Right cardiac atrium (tissue), 5 donors: ENCODE measurements around the gene HIC1. TPM values are rescaled to one million over a fixed set of nuclear protein-coding genes. Genes with fewer than 3 reads are reported as not detected.

Source experiments
- ATAC-seq, 2 donors: fragments of 200-7000 bp; cut with Tn5 transposase; one replicate each; pipeline versions ENCODE4 v1.8.0 to v1.9.1; 2020; ENCODE audit warnings: moderate library complexity in 2 of 2, mild to moderate bottlenecking in 1 of 2
- DNase-seq, 3 donors: peaks; one replicate each; pipeline ENCODE4 v3.0.0-alpha.2; 2020
- H3K27ac ChIP-seq: one replicate; pipeline ENCODE4 v1.5.1; 2013; ENCODE audit warnings: mild to moderate bottlenecking, low read length, control low read depth, moderate library complexity
- H3K27me3 ChIP-seq: one replicate; pipeline ENCODE4 v1.6.1; 2013; ENCODE audit not compliant: control insufficient read depth, insufficient read depth
- H3K4me1 ChIP-seq: one replicate; pipeline ENCODE4 v1.6.1; 2013; ENCODE audit warnings: low read length; ENCODE audit not compliant: control insufficient read depth, insufficient read depth
- H3K4me3 ChIP-seq: one replicate; pipeline ENCODE4 v1.5.1; 2013; ENCODE audit warnings: low read length, control low read depth
- H3K9me3 ChIP-seq: one replicate; pipeline ENCODE4 v1.6.1; 2013; ENCODE audit warnings: low read length; ENCODE audit not compliant: control insufficient read depth
- WGBS: extraction: QIAGEN DNeasy Blood & Tissue Kit; methylation state at CpG from one replicate; pipeline ENCODE4 v1.1.7; 2013; 5-methylcytosine and 5-hydroxymethylcytosine counted together
- intact Hi-C, 4 donors: fragments of 100-400 bp; cut with DNase I; formaldehyde crosslinking; loops; one replicate each; pipeline versions ENCODE4 v1.11.0 to v1.14.0; 2022 to 2023
- polyA plus RNA-seq: library from polyadenylated mRNA; stranded (reverse); fragments of 200-250 nt; gene quantifications from one replicate; pipeline ENCODE4 v1.2.3, GENCODE V29; 2013
- total RNA-seq, 4 donors: library from RNA; stranded (reverse); fragmentation: NEBNext Ultra II Directional; extraction: Animal tissue kit (Norgen Biotek cat#: 25700); gene quantifications; one replicate each; pipeline ENCODE4 v1.2.1, GENCODE V29; 2021
- donor health status: healthy with polysubstance abuse.
- donor health status: DM: no; HTN: yes; CAD: no.
- donor health status: DM: no; HTN: no; CAD: no.
- donor health status: DM: no; HTN: yes; CAD: no; lungs with severe emphysema.
- donor health status: DM: yes; HTN: yes; CAD: no.

Gene HIC1
- total and polyA plus RNA-seq, 5 donors, result 10.3 to 33.0 (median 24.2) TPM

DNA sequence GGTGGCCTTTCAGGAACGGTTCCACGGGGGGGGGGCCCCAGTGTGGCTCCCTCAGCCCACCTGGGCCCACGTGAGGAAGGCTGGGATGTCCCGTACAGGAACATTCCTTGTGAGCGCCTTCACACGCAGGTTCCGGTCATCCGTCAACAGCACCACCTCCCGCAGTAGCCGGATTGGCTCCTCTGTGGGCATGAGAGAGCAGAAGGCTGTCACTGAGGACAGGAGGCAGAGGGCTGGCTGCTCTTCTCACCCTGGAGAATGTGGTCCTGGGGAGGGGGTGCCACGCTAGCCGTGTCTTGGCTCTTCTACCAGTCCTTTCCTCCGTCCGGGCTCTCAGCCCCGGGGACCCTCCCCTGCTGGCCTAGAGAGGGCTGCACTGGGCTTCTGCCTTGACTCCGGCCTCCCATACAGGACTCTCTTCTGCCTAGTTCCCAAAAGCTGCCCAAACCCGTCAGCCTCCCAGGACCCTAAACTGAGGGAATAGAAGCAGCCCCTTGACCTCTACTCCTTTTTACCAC is 6.6 kb downstream of the HIC1 start:
- 60% methylated on average over 17 of the region's 17 CpGs for WGBS
- peak in 1 of 3 donors; percentile 63 for DNase-seq
- ATAC-seq, result peak in 1 of 2 donors; percentile 0
- peaks cover 3% of the 10 kb centered on the region for H3K4me1 ChIP-seq
- H3K27ac ChIP-seq, result peak overlapping the region; percentile 90
- intact Hi-C loops, result loop anchor here in 2 of 4 donors (5.0 to 10.0 kb wide), 2 partner anchors 63 to 116 kb away; no protein-coding TSS in a partner anchor
- H3K9me3 ChIP-seq, result no peaks in the 10 kb centered on the region
- no peaks in the 10 kb centered on the region for H3K27me3 ChIP-seq
- H3K4me3 ChIP-seq, result no peak overlapping the region

DNA sequence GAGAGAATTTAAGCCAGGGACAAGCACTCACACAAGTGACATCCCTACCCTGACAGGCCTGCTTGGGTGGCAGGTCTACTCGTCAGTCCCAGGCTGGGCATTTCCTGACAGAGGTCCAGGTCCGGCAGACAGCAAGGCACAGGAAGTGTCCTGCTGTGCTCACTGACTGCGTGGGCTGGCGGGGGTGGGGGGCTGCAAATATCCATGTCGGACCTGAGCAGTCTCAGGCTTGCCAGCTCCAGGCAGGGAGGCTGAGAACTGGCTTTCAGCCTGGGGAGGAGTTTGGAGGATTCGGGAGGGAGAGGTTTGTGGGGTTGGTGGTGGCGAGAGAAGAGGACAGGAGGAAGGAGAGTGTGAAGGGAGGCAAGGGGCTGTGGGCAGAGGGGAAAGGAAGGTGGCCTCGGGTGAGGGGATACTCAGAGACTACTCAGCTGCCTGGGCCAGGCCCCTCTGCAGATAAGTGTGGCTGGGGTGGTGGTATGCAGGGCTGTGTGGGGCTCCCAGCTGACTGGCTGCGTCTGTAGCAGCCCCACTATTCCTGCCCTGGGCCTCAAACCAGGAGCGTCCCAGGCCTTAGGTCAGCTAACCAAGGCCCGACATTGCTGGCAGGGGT is 7.8 kb downstream of the HIC1 start:
- intact Hi-C loops, result loop anchor here in 2 of 4 donors (5.0 to 10.0 kb wide), 2 partner anchors 62 to 115 kb away; no protein-coding TSS in a partner anchor
- Histone ChIP-seq H3K9me3 (no peaks in the 10 kb centered on the region), H3K4me3 (no peak overlapping the region), H3K4me1 (peaks cover 8% of the 10 kb centered on the region), H3K27me3 (no peaks in the 10 kb centered on the region), H3K27ac (peak overlapping the region; percentile 67)
- WGBS, result 34% methylated on average over 11 of the region's 11 CpGs
- DNase-seq (peak; percentile 31 to 79 (median 75)), ATAC-seq (peak in 1 of 2 donors; percentile 2)

DNA sequence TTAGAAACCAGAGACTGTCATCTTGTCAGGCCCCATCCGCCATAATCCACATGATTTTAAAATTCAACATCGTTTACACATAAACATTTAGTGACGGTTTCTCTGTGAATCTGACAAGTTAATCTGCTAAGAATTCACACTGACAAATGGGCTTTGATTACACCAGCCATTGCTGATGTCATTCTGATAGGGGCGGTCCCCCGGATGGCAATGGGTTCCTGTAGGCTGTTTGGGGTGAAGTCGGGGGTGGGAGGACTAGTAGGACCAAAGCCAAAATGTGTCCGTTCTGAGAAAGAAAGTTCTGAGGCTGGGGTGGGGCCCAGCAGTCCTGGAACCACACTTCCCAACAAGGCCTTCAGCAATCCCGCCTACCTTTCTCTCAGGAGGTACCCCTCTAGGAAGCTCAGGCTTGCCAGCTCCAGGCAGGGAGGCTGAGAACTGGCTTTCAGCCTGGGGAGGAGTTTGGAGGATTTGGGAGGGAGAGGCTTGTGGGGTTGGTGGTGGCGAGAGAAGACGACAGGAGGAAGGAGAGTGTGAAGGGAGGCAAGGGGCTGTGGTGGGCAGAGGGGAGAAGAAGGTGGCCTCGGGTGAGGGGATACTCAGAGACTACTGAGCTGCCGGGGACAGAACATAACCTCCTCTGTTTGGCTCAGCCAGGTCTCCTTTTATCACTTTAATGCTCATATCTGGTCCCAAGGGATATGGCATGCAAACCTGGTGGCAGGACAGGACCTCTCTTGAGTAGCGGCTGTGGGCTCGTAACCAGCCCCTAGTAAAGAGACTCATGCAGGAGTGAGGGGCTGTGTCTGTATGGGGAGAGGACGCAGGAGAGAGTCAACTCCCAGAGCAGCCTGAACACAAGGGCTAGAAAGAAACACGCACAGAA is 8.6 kb downstream of the HIC1 start:
- peak; percentile 78 to 84 (median 78) for DNase-seq
- Histone ChIP-seq H3K4me1 (peaks cover 13% of the 10 kb centered on the region), H3K9me3 (no peaks in the 10 kb centered on the region), H3K27ac (peak overlapping the region; percentile 68), H3K4me3 (no peak overlapping the region), H3K27me3 (no peaks in the 10 kb centered on the region)
- intact Hi-C loops, result loop anchor here in 2 of 4 donors (5.0 to 10.0 kb wide), 2 partner anchors 61 to 114 kb away; no protein-coding TSS in a partner anchor
- peak; percentile 5 to 24 for ATAC-seq
- WGBS, result 45% methylated on average over 16 of the region's 16 CpGs

DNA sequence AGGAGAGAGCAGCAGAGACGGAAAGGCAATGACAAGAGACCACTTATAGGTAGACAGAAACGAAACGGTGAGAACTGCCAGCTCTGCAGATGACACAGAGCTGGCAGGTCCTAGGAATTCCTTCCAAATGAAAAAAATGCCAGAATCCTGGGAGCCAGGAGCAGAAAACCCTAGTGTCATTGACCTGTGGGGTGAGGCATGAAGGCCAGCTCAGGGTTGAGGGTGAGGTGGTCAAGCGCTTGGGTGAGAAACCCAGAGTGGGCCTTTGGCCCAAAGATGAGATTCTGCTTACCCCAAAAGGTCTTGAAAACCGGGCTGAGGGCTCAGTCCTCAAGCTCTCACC is 9.2 kb downstream of the HIC1 start:
- no peak overlapping the region for H3K4me3 ChIP-seq
- H3K27me3 ChIP-seq, result no peaks in the 10 kb centered on the region
- H3K9me3 ChIP-seq, result no peaks in the 10 kb centered on the region
- DNase-seq, result peak in 2 of 3 donors; percentile 4 to 47
- no peak for ATAC-seq
- intact Hi-C loops, result loop anchor here in 2 of 4 donors (5.0 to 10.0 kb wide), 2 partner anchors 61 to 113 kb away; no protein-coding TSS in a partner anchor
- 57% methylated on average over 5 of the region's 5 CpGs for WGBS
- H3K27ac ChIP-seq, result peak overlapping the region; percentile 68
- peaks cover 13% of the 10 kb centered on the region for H3K4me1 ChIP-seq

DNA sequence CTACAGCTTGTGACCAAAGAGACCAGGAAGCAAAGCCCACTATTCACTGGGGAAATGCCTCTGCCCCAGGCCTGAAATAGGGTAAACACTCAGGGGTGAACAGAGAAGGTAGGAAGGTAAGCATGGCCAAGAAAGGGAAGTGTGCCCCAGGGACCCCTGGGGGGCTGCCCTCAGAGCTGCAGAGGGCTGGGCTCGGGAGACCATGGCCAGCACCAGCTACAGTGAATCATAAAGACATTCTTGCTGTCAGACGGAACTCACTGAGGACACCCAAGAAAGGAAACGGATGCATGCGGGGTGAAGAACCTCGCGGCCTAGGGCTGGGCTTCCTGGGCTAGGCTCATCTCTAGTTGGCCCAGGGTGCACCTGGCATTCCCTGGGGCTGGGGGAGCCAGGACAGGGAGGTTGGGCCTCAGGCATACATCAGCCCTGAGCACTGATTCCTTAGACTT is 9.6 kb downstream of the HIC1 start:
- 57% methylated on average over 6 of the region's 6 CpGs for WGBS
- H3K4me1 ChIP-seq, result peaks cover 13% of the 10 kb centered on the region
- DNase-seq (peak in 2 of 3 donors; percentile 52 to 60), ATAC-seq (no peak)
- no peaks in the 10 kb centered on the region for H3K27me3 ChIP-seq
- H3K9me3 ChIP-seq, result no peaks in the 10 kb centered on the region
- H3K4me3 ChIP-seq, result no peak overlapping the region
- peak overlapping the region; percentile 68 for H3K27ac ChIP-seq
- intact Hi-C loops, result loop anchor here in 2 of 4 donors (5.0 to 10.0 kb wide), 2 partner anchors 60 to 113 kb away; no protein-coding TSS in a partner anchor

DNA sequence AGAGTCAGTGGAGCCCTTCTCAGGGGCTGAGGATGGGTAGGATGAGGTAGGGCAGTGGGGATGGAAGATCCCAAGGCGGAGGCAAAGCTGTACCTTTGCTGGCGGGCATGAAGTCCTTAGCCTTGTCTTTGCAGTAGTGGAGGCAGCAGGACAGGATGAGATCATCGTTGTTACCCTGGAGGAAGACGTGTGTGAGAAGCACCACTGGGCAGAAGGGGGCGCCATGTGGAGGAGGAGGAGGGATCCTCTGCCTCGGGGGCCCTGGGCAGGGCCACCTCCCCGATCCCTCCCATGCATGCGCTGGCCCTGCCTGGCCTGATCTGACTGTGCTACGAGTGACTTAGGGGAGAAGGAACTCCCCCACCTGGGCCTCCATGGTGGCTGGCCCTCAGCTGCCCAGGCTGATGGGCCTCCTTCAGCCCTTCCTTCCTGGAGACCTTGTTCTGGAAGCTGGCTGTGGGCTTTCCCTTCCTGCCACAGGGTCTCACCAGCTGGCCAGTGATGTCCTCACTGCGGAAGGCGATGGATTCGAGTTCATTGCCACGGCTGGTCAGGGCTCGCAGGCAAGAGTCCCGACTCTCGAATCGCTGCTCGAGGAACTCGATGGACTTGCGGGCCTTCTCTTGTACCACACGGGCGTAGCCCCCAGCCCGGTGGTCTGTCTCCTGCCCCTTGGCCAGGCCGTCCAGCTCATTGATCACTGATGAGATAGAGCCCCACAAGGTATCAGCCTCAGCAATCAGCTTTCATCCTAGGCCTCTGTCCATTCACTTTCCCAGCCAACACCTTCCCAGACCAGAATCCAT is 10.3 kb downstream of the HIC1 start:
- Histone ChIP-seq H3K27ac (peak overlapping the region; percentile 68), H3K4me3 (no peak overlapping the region), H3K27me3 (no peaks in the 10 kb centered on the region), H3K4me1 (peaks cover 13% of the 10 kb centered on the region), H3K9me3 (no peaks in the 10 kb centered on the region)
- WGBS, result 77% methylated on average over 24 of the region's 24 CpGs
- peak in 1 of 2 donors; percentile 3 for ATAC-seq
- intact Hi-C loops, result loop anchor here in 2 of 4 donors (5.0 to 10.0 kb wide), 2 partner anchors 60 to 112 kb away; no protein-coding TSS in a partner anchor
- peak; percentile 76 to 87 (median 84) for DNase-seq

DNA sequence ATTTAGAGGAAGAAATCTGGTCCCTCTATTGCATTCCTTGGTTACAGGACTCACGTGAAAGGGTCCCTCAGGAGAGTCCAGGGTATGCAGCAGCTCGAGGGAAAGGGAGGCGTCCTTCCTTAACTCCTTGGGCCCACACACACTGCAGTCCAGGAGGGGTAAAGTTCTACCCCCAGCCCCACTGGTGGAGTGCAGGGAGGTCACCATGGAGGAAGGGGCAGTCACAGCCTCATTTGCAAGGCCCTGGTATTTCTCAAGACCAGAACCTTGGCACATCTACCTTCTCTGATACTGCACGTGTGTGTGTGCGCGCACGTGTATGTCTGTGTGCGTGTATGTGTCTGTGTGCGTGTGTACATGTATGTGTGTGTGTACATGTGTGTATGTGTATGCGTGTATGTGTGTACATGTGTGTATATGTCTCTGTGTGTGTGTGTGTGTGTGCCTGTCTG is 11.1 kb downstream of the HIC1 start:
- no peak for ATAC-seq
- intact Hi-C loops, result loop anchor here in 1 of 4 donors (10.0 kb wide), 1 partner anchor 59 kb away; no protein-coding TSS in a partner anchor
- WGBS, result 68% methylated on average over 10 of the region's 10 CpGs
- Histone ChIP-seq H3K27ac (peak overlapping the region; percentile 83), H3K4me3 (no peak overlapping the region), H3K27me3 (no peaks in the 10 kb centered on the region), H3K9me3 (no peaks in the 10 kb centered on the region), H3K4me1 (peaks cover 15% of the 10 kb centered on the region)
- peak in 1 of 3 donors; percentile 45 for DNase-seq

DNA sequence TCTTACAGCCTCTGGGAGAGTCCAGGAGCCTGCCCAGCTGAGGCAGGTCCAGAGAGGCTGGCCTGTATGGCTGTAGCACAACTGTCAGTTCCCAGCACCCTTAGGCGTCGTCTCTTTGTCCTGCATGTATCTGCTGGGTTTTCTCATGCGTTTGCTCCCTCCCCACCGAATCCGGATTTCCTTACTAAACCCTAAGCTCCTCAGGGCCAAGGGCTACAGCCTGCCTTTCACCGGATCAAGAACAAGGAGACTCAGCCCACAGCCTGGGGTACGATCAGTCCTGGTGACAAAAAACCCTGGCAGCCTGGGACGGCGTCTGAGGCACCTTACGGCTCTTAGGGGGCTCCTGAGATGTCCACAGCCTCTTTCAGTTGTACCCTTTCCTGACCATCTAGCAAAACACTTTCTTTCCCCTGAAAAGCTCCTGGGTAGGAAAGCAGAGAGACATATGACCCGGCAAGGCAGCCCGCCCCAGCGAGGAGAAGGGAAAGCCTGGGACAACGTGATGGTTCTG is 12.2 kb downstream of the HIC1 start:
- H3K4me1 ChIP-seq, result peaks cover 17% of the 10 kb centered on the region
- peak in 1 of 2 donors; percentile 9 for ATAC-seq
- WGBS, result 46% methylated on average over 14 of the region's 14 CpGs

DNA sequence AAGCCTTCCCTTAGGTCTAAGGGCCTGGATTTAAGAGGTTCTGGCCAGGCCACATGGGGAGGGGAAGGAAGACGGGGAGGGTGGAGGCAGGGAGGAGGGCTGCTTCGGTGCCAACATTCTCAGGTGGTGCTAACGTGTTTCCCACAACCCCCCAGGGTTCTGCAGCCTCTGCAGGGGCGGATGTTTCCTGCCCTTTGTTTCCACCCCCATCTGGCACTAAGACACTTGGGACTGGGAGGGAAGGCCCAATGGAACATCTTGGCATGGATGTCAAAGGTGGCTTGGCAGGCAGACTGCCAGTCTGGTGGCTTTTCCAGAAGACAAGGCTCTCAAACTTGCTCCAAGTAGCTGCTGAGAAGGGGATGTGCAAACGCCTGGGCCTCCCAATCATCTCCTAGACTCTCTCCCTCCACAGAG is 12.7 kb downstream of the HIC1 start:
- H3K4me3 ChIP-seq, result no peak overlapping the region
- no peaks in the 10 kb centered on the region for H3K9me3 ChIP-seq
- DNase-seq, result peak; percentile 50 to 78 (median 71)
- intact Hi-C loops, result loop anchor here in 1 of 4 donors (10.0 kb wide), 1 partner anchor 57 kb away; no protein-coding TSS in a partner anchor
- 37% methylated on average over 5 of the region's 5 CpGs for WGBS
- peaks cover 17% of the 10 kb centered on the region for H3K4me1 ChIP-seq
- no peaks in the 10 kb centered on the region for H3K27me3 ChIP-seq
- peak in 1 of 2 donors; percentile 31 for ATAC-seq
- H3K27ac ChIP-seq, result peak overlapping the region; percentile 83

More for the DNA sequence above, 12.2 kb downstream of the HIC1 start:
- Histone ChIP-seq H3K9me3 (no peaks in the 10 kb centered on the region), H3K27ac (peak overlapping the region; percentile 83), H3K27me3 (no peaks in the 10 kb centered on the region), H3K4me3 (no peak overlapping the region)
- DNase-seq, result peak in 2 of 3 donors; percentile 44 to 55
- intact Hi-C loops, result loop anchor here in 1 of 4 donors (10.0 kb wide), 1 partner anchor 58 kb away; no protein-coding TSS in a partner anchor
